Heart left ventricle (tissue), 13 donors: Measurements from ENCODE around the gene ZCCHC7.

Experiments used
- CTCF ChIP-seq, 12 donors: fragments of 200-600 bp; sonication (generic) in 4 of 12; IDR thresholded peaks; one replicate each; pipeline versions ENCODE4 v1.5.0 to v1.8.0; 2018 to 2022; ENCODE audit warnings: antibody characterized with exemption in 12 of 12, mild to moderate bottlenecking in 5 of 12
- POLR2A ChIP-seq, 2 donors: fragments of 450-650 bp; IDR thresholded peaks; one replicate each; pipeline ENCODE4 v1.6.1; 2017; ENCODE audit warnings: antibody characterized with exemption in 2 of 2, mild to moderate bottlenecking in 2 of 2, moderate library complexity in 2 of 2
- donor health status: ischemic (EF 13 %, LVEDD 7.1; RV severe dilation, severe dysfunction).
- donor health status: DM: no; HTN: yes; CAD: no.
- donor health status: DM: no; HTN: no; CAD: no.
- donor health status: ischemic (EF 25% LVEDD 6.9; RV normal size, moderate dysfunction).
- donor health status: ischemic (EF 25% LVEDD 5.7; RV mildly dilated, moderate dysfunction).
- donor health status: ischemic (EF 35%, LVEDD 5.7; RV mildly dilated, moderate dysfunction).
- donor health status: nonischemic (EF 11% LVEDD 7.7; RV severe dilation, severe dysfunction).
- donor health status: DM: yes; HTN: yes; CAD: no.
- donor health status: PGD.
- donor health status: ischemic (EF 29% LVEDD 5.4; RV normal size, mild dysfunction).
- donor health status: nonischemic (EF 23%, LVEDD 6.1; RV moderate dilation, normal function).

GRCh38 chr9:37242089-37242488, 121.7 kb downstream of the ZCCHC7 start:
- TF ChIP-seq CTCF (IDR thresholded peaks at IDR 0.05), result no peak
- no peak for TF ChIP-seq POLR2A (IDR thresholded peaks at IDR 0.05)
